Stimulated activated CD8-positive, alpha-beta memory T cell treated with anti-CD3 and anti-CD28 coated beads, Interleukin-15, amount 100 ng/mL, for 24 hours (primary cell): ENCODE measurements around the gene DOK4.

ENCODE experiments used
- DNase-seq: peaks from one replicate; pipeline ENCODE4 v3.0.0-alpha.2; 2020; ENCODE audit warnings: low read depth

DOK4 gene

GRCh38 chr16:57485916-57486857, at the start of gene DOK4:
Gene DOK4 (minus strand): TSS chr16:57486493. CDS start chr16:57479507, 6,986 bp downstream.
- peak; percentile 68 for DNase-seq

GRCh38 chr16:57535680-57536305, 49.5 kb upstream of the DOK4 start:
- peak; percentile 84 for DNase-seq

- no peak for DNase-seq
Observed at GRCh38 chr16:57534881-57535658, 48.8 kb upstream of the DOK4 start.

GRCh38 chr16:57534337-57534880, 48.1 kb upstream of the DOK4 start:
- DNase-seq: no peak

GRCh38 chr16:57533431-57534336, 47.4 kb upstream of the DOK4 start:
- DNase-seq: no peak

- no peak for DNase-seq
Observed at GRCh38 chr16:57532266-57532625, 46.0 kb upstream of the DOK4 start.

GRCh38 chr16:57531635-57532265, 45.5 kb upstream of the DOK4 start:
- DNase-seq: no peak

- no peak for DNase-seq
Observed at GRCh38 chr16:57531253-57531575, 44.9 kb upstream of the DOK4 start.

- DNase-seq: no peak
Observed at GRCh38 chr16:57530522-57531252, 44.4 kb upstream of the DOK4 start.

GRCh38 chr16:57530104-57530521, 43.8 kb upstream of the DOK4 start:
- DNase-seq: peak; percentile 31

GRCh38 chr16:57529391-57530103, 43.3 kb upstream of the DOK4 start:
- DNase-seq: no peak

- no peak for DNase-seq
Observed at GRCh38 chr16:57528499-57529390, 42.5 kb upstream of the DOK4 start.

GRCh38 chr16:57527610-57528360, 41.5 kb upstream of the DOK4 start:
- DNase-seq: no peak

- no peak for DNase-seq
Observed at GRCh38 chr16:57527027-57527426, 40.7 kb upstream of the DOK4 start.

GRCh38 chr16:57526498-57526897, 40.2 kb upstream of the DOK4 start:
- DNase-seq: no peak

GRCh38 chr16:57525761-57526160, 39.5 kb upstream of the DOK4 start:
- no peak for DNase-seq

- no peak for DNase-seq
Observed at GRCh38 chr16:57522960-57523359, 36.7 kb upstream of the DOK4 start.
